ENCODE measurements around the gene ZNF580.

DNA sequence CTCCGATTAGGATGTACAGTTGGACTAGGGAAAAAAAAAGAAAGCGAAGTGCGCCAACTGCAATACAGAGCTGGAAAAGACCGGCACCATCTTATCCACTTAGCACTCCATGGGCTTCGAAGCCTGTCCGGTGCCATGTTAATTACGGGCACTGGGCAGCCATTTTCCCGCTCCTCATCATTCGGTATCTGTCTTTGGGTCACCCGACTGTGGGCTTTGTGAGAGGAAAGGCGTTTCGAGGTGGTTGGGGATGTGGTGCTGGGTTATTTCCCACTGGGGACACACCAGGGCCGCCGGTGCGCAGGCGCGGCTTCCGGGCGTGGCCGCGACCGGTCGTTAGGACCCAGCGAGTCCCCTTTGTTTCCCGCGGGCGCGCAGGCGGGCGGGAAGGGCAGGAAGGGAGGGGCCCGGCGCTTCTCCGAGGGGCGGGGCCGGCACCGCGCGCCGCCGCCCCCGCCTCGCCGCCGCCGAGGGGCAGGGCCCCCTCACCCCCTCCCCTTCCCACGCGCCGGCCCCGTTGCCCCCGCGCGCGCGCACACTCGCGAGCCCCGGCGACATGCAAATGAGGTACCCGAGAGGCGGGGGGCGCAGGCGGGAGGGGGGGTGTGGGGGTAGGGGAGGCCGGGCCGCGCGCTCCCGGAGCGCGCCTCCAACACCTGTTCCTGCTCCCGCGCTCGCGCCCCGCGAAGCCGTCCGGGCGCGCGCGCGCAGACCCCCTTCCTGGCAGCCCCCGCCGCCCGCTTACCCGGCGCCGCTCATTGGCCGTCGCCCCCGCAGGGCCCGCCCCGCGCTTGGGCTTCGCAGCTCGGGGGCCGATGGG lies 40.8 kb upstream of the ZNF580 start, which contains the start of gene ZNF524:
- TF ChIP-seq PATZ1 (CRISPR knock-in tag; IDR thresholded peaks at IDR 0.05; ENCODE audit: borderline replicate concordance) = no peak
- peak; percentile 47; the same call in 1 of the 2 replicates for TF ChIP-seq TSHZ2 (CRISPR knock-in tag; IDR thresholded peaks at IDR 0.05)
- no peak for TF ChIP-seq PPARA (CRISPR knock-in tag; IDR thresholded peaks at IDR 0.05; ENCODE audit: borderline replicate concordance)
